HEK293 (cell line): ENCODE measurements around the gene PHRF1.

Experiments used
- CTCF ChIA-PET: fragments of 350-600 bp; formaldehyde crosslinking; extraction: SDS; loops from one replicate; lab custom pipeline; 2021; ENCODE audit warnings: antibody characterized with exemption; lab: Yijun Ruan, JAX
- POLR2A ChIA-PET: fragments of 300-600 bp; formaldehyde crosslinking; extraction: SDS; loops from one replicate; lab custom pipeline; 2020; ENCODE audit warnings: antibody characterized with exemption, inconsistent platforms; lab: Yijun Ruan, JAX
- H3K27ac ChIP-seq: fragments of 200-500 bp; sonication (Bioruptor generic); 2 replicates; pipeline ENCODE4 v1.5.1; 2014; ENCODE audit warnings: low read depth, low read length, control low read depth, inconsistent platforms; ENCODE audit errors: extremely low read depth
- H3K36me3 ChIP-seq, 2 experiments: fragments of 200-500 bp in 1 of 2; sonication (Bioruptor generic) in 1 of 2; 1 replicate in 1 of 2; 2 replicates in 1 of 2; pipeline ENCODE4 v1.5.1; 2014 to 2017; ENCODE audit warnings: inconsistent platforms in 2 of 2, low read length in 2 of 2; ENCODE audit not compliant: control insufficient read depth in 2 of 2, insufficient read depth in 1 of 2
- H3K4me1 ChIP-seq: fragments of 200-500 bp; sonication (Bioruptor generic); 2 replicates; pipeline ENCODE4 v1.5.1; 2014; ENCODE audit warnings: mild to moderate bottlenecking, low read length, inconsistent platforms; ENCODE audit not compliant: control insufficient read depth, insufficient read depth
- H3K4me3 ChIP-seq: 2 replicates; pipeline ENCODE4 v1.5.1; 2011; ENCODE audit warnings: low read depth, mild to moderate bottlenecking, control low read depth, low read length, moderate library complexity
- H3K9me3 ChIP-seq: fragments of 200-500 bp; sonication (Bioruptor generic); 2 replicates; pipeline ENCODE4 v1.5.1; 2014; ENCODE audit warnings: low read depth, low read length, inconsistent platforms; ENCODE audit not compliant: control insufficient read depth, insufficient read depth
- BCL11B ChIP-seq: fragments of 450-650 bp; formaldehyde crosslinking; IDR thresholded peaks from 2 replicates; pipeline ENCODE4 v1.5.1; 2016; ENCODE audit warnings: low read depth, missing biosample characterization, missing genetic modification characterization
- EGR2 ChIP-seq: fragments of 450-650 bp; formaldehyde crosslinking; IDR thresholded peaks from 2 replicates; pipeline ENCODE4 v1.5.1; 2016; ENCODE audit warnings: low read depth, missing biosample characterization, missing genetic modification characterization
- GLI4 ChIP-seq: fragments of 450-650 bp; formaldehyde crosslinking; IDR thresholded peaks from 2 replicates; pipeline ENCODE4 v1.5.1; 2016; ENCODE audit warnings: missing biosample characterization, missing genetic modification characterization
- PRDM1 ChIP-seq: fragments of 450-650 bp; formaldehyde crosslinking; IDR thresholded peaks from 2 replicates; pipeline ENCODE4; 2016; ENCODE audit warnings: missing biosample characterization, missing genetic modification characterization
- RBAK ChIP-seq: fragments of 450-650 bp; formaldehyde crosslinking; IDR thresholded peaks from 2 replicates; pipeline ENCODE4 v1.5.1; 2016; ENCODE audit warnings: missing biosample characterization, missing genetic modification characterization
- ZBTB1 ChIP-seq: fragments of 450-650 bp; formaldehyde crosslinking; IDR thresholded peaks from 2 replicates; pipeline ENCODE4 v1.5.1; 2016; ENCODE audit warnings: missing biosample characterization, missing genetic modification characterization
- ZBTB21 ChIP-seq: fragments of 450-650 bp; formaldehyde crosslinking; IDR thresholded peaks from 2 replicates; pipeline ENCODE4 v1.5.1; 2017; ENCODE audit warnings: missing biosample characterization, missing genetic modification characterization
- ZBTB7A ChIP-seq: fragments of 450-650 bp; formaldehyde crosslinking; IDR thresholded peaks from 2 replicates; pipeline ENCODE4 v1.5.1; 2016; ENCODE audit warnings: low read depth, missing biosample characterization, missing genetic modification characterization
- ZBTB8A ChIP-seq: fragments of 450-650 bp; formaldehyde crosslinking; IDR thresholded peaks from 2 replicates; pipeline ENCODE4 v1.5.1; 2016; ENCODE audit warnings: missing biosample characterization, missing genetic modification characterization
- ZFHX2 ChIP-seq: fragments of 450-650 bp; formaldehyde crosslinking; conservative IDR thresholded peaks from 2 replicates; pipeline ENCODE4 v1.5.1; 2016; ENCODE audit warnings: missing biosample characterization, missing genetic modification characterization
- ZNF121 ChIP-seq: fragments of 450-650 bp; formaldehyde crosslinking; IDR thresholded peaks from 2 replicates; pipeline ENCODE4 v1.5.1; 2016; ENCODE audit warnings: missing biosample characterization, missing genetic modification characterization
- ZNF157 ChIP-seq: fragments of 450-650 bp; formaldehyde crosslinking; IDR thresholded peaks from 2 replicates; pipeline ENCODE4 v1.5.1; 2016; ENCODE audit warnings: missing biosample characterization, missing genetic modification characterization
- ZNF221 ChIP-seq: fragments of 450-650 bp; formaldehyde crosslinking; IDR thresholded peaks from 2 replicates; pipeline ENCODE4 v1.5.1; 2017; ENCODE audit warnings: missing biosample characterization, missing genetic modification characterization, borderline replicate concordance
- ZNF23 ChIP-seq: fragments of 450-650 bp; formaldehyde crosslinking; IDR thresholded peaks from 2 replicates; pipeline ENCODE4 v1.5.1; 2016; ENCODE audit warnings: missing biosample characterization, missing genetic modification characterization, borderline replicate concordance
- ZNF311 ChIP-seq: fragments of 450-650 bp; formaldehyde crosslinking; IDR thresholded peaks from 2 replicates; pipeline ENCODE4 v1.5.1; 2017; ENCODE audit warnings: missing biosample characterization, missing genetic modification characterization, borderline replicate concordance
- ZNF324 ChIP-seq: fragments of 450-650 bp; formaldehyde crosslinking; IDR thresholded peaks from 2 replicates; pipeline ENCODE4 v1.5.1; 2016; ENCODE audit warnings: missing biosample characterization, missing genetic modification characterization
- ZNF610 ChIP-seq: fragments of 450-650 bp; formaldehyde crosslinking; IDR thresholded peaks from 2 replicates; pipeline ENCODE4 v1.5.1; 2016; ENCODE audit warnings: missing biosample characterization, missing genetic modification characterization, borderline replicate concordance
- ZNF76 ChIP-seq: fragments of 450-650 bp; formaldehyde crosslinking; IDR thresholded peaks from 2 replicates; pipeline ENCODE4; 2016; ENCODE audit warnings: low read depth, missing biosample characterization, missing genetic modification characterization, borderline replicate concordance
- ZNF785 ChIP-seq: fragments of 450-650 bp; formaldehyde crosslinking; IDR thresholded peaks from 2 replicates; pipeline ENCODE4 v1.5.1; 2016; ENCODE audit warnings: missing biosample characterization, missing genetic modification characterization
- ZXDB ChIP-seq: fragments of 450-650 bp; formaldehyde crosslinking; IDR thresholded peaks from 2 replicates; pipeline ENCODE4 v1.5.1; 2016; ENCODE audit warnings: missing biosample characterization, missing genetic modification characterization
- TF ChIP-seq, protein P1 (sequence below): fragments of 450-650 bp; formaldehyde crosslinking; IDR thresholded peaks from 2 replicates; pipeline ENCODE4 v1.5.1; 2016; ENCODE audit warnings: missing biosample characterization, missing genetic modification characterization
- TF ChIP-seq, protein P2 (sequence below): fragments of 450-650 bp; formaldehyde crosslinking; IDR thresholded peaks from 2 replicates; pipeline ENCODE4 v1.5.1; 2016; ENCODE audit warnings: missing biosample characterization, missing genetic modification characterization
- TF ChIP-seq, protein P3 (sequence below): fragments of 450-650 bp; formaldehyde crosslinking; IDR thresholded peaks from 2 replicates; pipeline ENCODE4 v1.5.1; 2016; ENCODE audit warnings: missing biosample characterization, missing genetic modification characterization
- TF ChIP-seq, protein P4 (sequence below): fragments of 450-650 bp; formaldehyde crosslinking; IDR thresholded peaks from 2 replicates; pipeline ENCODE4 v1.5.1; 2016; ENCODE audit warnings: missing biosample characterization, missing genetic modification characterization
- TF ChIP-seq, protein P5 (sequence below): fragments of 450-650 bp; formaldehyde crosslinking; IDR thresholded peaks from 2 replicates; pipeline ENCODE4 v1.5.1; 2016; ENCODE audit warnings: missing biosample characterization, missing genetic modification characterization

The PHRF1 gene

DNA sequence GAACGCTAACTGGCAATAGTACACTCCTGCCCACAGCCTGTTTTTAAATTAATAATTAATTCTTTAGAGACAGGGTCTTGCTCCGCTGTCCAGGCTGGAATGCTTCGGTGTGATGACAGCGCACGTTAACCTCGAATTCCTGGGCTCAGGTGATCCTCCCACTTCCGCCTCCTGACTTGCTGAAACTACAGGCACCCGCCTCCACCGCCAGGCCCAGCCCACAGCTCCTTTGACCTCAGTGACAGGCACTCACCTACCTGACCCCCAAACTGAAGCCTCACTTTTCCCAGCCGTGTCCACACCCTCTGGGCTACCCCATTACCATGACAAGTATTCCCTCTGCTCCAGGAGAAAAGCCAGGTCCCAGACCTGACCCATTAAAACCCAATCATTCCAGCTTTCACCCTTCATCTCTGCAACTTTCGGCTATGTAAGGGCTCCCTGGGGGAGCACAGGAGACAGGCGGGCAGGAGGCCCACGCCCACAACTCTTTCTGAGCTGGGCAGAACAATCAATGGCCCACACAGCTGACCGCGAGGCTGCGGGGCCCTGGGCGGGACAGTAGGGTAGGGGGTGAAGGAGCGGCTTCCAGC lies 16.5 kb upstream of the PHRF1 start:
- H3K27ac ChIP-seq, result peak overlapping the region; percentile 58; the same call in 1 of the 2 replicates

DNA sequence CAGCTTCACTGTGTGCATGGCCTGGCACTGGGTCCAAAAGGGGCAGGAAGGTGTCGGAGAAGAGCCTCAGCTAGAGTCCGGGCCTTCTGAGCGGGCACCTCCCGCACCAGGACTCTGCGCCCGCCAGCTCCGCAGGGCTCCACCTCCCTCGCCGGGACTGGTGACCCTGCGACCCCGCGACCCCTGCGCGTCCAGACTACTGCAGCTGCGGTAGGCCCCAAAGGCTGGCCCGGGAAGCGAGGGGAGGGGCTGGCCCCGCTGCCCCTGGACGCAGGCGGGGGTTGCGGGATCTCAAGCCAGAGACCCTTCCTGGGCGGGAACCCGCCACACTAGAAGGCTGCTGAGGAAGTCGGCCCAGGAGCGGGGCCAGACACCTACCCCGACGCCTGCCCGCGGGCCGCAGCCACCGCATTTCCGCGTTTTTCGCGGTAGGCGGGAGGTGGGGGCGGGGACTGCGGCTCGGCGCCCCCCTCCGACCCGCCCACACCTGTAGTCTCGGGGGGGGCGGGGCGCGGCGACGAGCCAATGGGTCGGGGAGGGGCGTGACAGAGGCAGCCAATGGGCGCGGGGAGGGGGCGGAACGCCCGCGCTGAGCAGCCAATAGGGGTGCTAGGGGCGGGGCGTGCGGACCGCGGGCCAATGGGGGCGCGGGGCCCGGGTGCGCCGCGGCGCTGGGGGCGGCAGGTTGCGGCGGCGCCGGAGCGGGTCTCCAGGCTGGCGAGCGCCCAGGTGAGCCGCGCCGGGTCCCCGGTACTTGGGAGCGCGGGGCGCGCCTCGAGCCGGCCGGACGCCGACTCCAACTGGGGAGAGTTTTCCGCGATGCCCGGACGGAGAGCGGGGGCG lies 15.7 kb upstream of the PHRF1 start, which contains the start of the genes LMNTD2 and RASSF7:
LMNTD2 (minus strand) TSS at position 434 of the 843 bp plus-strand sequence; CDS start at position 412, 22 bp downstream.
RASSF7 (plus strand) TSS at position 666 of the 843 bp plus-strand sequence. CDS start 799 bp downstream, outside the sequence.
- peaks cover 0 to 26% of the 10 kb centered on the region in 2 experiments; a peak in 1 of 3 replicates for H3K36me3 ChIP-seq
- peak within 1 kb of the TSS; percentile 58; the same call in 1 of the 2 replicates for H3K27ac ChIP-seq
- peak within 1 kb of the TSS; percentile 77 for H3K4me3 ChIP-seq
- H3K4me1 ChIP-seq, result no peaks in the 10 kb centered on the region
- POLR2A ChIA-PET, result interaction anchor here (0.8 to 2.3 kb wide), 4 partner anchors 10 to 143 kb away, joined by 3 to 19 read pairs (median 4); partner anchors contain the start of gene PHRF1
- CTCF ChIA-PET, result interaction anchor here (1.2 kb wide), 1 partner anchor 166 kb away, joined by 3 read pairs; no protein-coding TSS in a partner anchor
- no peaks in the 10 kb centered on the region for H3K9me3 ChIP-seq
- TF ChIP-seq ZXDB (tag by site-specific recombination), result peak; percentile 64
- no peak for TF ChIP-seq ZNF157
- 0 out of 2 replicates have a peak, but pooled peaks have one; percentile 50 for TF ChIP-seq BCL11B (tag by site-specific recombination)
- TF ChIP-seq ZNF610, result 0 out of 2 replicates have a peak, but pooled peaks have one; percentile 22
- 0 out of 2 replicates have a peak, but pooled peaks have one; percentile 33 for TF ChIP-seq ZNF76 (tag by site-specific recombination)
- TF ChIP-seq, protein P1, sequence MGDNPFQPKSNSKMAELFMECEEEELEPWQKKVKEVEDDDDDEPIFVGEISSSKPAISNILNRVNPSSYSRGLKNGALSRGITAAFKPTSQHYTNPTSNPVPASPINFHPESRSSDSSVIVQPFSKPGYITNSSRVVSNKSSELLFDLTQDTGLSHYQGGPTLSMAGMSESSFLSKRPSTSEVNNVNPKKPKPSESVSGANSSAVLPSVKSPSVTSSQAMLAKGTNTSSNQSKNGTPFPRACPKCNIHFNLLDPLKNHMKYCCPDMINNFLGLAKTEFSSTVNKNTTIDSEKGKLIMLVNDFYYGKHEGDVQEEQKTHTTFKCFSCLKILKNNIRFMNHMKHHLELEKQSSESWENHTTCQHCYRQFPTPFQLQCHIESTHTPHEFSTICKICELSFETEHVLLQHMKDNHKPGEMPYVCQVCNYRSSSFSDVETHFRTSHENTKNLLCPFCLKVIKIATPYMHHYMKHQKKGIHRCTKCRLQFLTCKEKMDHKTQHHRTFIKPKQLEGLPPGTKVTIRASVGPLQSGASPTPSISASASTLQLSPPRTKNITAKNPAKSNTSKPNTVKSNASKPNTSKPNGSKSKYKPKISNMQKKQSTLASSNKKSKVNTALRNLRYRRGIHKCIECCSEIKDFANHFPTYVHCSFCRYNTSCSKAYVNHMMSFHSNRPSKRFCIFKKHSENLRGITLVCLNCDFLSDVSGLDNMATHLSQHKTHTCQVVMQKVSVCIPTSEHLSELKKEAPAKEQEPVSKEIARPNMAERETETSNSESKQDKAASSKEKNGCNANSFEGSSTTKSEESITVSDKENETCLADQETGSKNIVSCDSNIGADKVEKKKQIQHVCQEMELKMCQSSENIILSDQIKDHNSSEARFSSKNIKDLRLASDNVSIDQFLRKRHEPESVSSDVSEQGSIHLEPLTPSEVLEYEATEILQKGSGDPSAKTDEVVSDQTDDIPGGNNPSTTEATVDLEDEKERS, result no peak
- peak; percentile 48; the same call in 1 of the 2 replicates for TF ChIP-seq ZBTB7A (tag by site-specific recombination)
- TF ChIP-seq, protein P2, sequence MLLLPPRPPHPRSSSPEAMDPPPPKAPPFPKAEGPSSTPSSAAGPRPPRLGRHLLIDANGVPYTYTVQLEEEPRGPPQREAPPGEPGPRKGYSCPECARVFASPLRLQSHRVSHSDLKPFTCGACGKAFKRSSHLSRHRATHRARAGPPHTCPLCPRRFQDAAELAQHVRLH (tag by site-specific recombination), result no peak
- TF ChIP-seq, protein P3, sequence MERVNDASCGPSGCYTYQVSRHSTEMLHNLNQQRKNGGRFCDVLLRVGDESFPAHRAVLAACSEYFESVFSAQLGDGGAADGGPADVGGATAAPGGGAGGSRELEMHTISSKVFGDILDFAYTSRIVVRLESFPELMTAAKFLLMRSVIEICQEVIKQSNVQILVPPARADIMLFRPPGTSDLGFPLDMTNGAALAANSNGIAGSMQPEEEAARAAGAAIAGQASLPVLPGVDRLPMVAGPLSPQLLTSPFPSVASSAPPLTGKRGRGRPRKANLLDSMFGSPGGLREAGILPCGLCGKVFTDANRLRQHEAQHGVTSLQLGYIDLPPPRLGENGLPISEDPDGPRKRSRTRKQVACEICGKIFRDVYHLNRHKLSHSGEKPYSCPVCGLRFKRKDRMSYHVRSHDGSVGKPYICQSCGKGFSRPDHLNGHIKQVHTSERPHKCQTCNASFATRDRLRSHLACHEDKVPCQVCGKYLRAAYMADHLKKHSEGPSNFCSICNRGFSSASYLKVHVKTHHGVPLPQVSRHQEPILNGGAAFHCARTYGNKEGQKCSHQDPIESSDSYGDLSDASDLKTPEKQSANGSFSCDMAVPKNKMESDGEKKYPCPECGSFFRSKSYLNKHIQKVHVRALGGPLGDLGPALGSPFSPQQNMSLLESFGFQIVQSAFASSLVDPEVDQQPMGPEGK (tag by site-specific recombination), result peak; percentile 88

More for the DNA sequence above, 16.5 kb upstream of the PHRF1 start:
- peak overlapping the region; percentile 49; the same call in 1 of the 2 replicates for H3K4me3 ChIP-seq
- peaks cover 0 to 26% of the 10 kb centered on the region in 2 experiments; a peak in 1 of 3 replicates for H3K36me3 ChIP-seq
- ChIA-PET CTCF (interaction anchor here (0.7 to 1.2 kb wide), 3 partner anchors 52 to 168 kb away, joined by 3 read pairs; no protein-coding TSS in a partner anchor), POLR2A (interaction anchor here (0.8 to 2.3 kb wide), 5 partner anchors 9 to 144 kb away, joined by 3 to 19 read pairs (median 4); partner anchors contain the start of genes HRAS and PHRF1)
- H3K4me1 ChIP-seq, result no peaks in the 10 kb centered on the region
- no peak for TF ChIP-seq ZNF785 (tag by site-specific recombination)
- TF ChIP-seq ZFHX2 (tag by site-specific recombination), result peak; percentile 69
- TF ChIP-seq ZBTB1 (tag by site-specific recombination), result peak; percentile 39; the same call in 1 of the 2 replicates
- TF ChIP-seq ZBTB21 (tag by site-specific recombination), result no peak
- TF ChIP-seq ZNF221, result no peak
- TF ChIP-seq ZNF311 (tag by site-specific recombination), result no peak
- TF ChIP-seq ZNF121 (tag by site-specific recombination), result peak; percentile 85
- no peak for TF ChIP-seq ZBTB8A
- TF ChIP-seq EGR2 (tag by site-specific recombination), result peak; percentile 60; the same call in 1 of the 2 replicates
- no peak for TF ChIP-seq ZNF23 (tag by site-specific recombination)
- TF ChIP-seq PRDM1, result no peak
- TF ChIP-seq ZNF324, result no peak
- TF ChIP-seq, protein P4, sequence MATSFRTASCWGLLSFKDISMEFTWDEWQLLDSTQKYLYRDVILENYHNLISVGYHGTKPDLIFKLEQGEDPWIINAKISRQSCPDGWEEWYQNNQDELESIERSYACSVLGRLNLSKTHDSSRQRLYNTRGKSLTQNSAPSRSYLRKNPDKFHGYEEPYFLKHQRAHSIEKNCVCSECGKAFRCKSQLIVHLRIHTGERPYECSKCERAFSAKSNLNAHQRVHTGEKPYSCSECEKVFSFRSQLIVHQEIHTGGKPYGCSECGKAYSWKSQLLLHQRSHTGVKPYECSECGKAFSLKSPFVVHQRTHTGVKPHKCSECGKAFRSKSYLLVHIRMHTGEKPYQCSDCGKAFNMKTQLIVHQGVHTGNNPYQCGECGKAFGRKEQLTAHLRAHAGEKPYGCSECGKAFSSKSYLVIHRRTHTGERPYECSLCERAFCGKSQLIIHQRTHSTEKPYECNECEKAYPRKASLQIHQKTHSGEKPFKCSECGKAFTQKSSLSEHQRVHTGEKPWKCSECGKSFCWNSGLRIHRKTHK (tag by site-specific recombination), result no peak
- TF ChIP-seq, protein P5, sequence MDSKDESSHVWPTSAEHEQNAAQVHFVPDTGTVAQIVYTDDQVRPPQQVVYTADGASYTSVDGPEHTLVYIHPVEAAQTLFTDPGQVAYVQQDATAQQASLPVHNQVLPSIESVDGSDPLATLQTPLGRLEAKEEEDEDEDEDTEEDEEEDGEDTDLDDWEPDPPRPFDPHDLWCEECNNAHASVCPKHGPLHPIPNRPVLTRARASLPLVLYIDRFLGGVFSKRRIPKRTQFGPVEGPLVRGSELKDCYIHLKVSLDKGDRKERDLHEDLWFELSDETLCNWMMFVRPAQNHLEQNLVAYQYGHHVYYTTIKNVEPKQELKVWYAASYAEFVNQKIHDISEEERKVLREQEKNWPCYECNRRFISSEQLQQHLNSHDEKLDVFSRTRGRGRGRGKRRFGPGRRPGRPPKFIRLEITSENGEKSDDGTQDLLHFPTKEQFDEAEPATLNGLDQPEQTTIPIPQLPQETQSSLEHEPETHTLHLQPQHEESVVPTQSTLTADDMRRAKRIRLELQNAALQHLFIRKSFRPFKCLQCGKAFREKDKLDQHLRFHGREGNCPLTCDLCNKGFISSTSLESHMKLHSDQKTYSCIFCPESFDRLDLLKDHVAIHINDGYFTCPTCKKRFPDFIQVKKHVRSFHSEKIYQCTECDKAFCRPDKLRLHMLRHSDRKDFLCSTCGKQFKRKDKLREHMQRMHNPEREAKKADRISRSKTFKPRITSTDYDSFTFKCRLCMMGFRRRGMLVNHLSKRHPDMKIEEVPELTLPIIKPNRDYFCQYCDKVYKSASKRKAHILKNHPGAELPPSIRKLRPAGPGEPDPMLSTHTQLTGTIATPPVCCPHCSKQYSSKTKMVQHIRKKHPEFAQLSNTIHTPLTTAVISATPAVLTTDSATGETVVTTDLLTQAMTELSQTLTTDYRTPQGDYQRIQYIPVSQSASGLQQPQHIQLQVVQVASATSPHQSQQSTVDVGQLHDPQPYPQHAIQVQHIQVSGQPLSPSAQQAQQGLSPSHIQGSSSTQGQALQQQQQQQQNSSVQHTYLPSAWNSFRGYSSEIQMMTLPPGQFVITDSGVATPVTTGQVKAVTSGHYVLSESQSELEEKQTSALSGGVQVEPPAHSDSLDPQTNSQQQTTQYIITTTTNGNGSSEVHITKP (tag by site-specific recombination), result no peak
- TF ChIP-seq RBAK (tag by site-specific recombination), result no peak
- no peak for TF ChIP-seq GLI4 (tag by site-specific recombination)
- TF ChIP-seq, protein P2 (tag by site-specific recombination), result no peak
- H3K9me3 ChIP-seq, result no peaks in the 10 kb centered on the region
